Stimulated activated CD4-positive, alpha-beta T cell treated with anti-CD3 and anti-CD28 coated beads, Interleukin-15, amount 100 ng/mL, for 24 hours (primary cell): ENCODE results near the gene SMARCA2.

Experiments
- DNase-seq: peaks from one replicate; pipeline ENCODE4 v3.0.0-alpha.2; 2020

Gene SMARCA2

DNA sequence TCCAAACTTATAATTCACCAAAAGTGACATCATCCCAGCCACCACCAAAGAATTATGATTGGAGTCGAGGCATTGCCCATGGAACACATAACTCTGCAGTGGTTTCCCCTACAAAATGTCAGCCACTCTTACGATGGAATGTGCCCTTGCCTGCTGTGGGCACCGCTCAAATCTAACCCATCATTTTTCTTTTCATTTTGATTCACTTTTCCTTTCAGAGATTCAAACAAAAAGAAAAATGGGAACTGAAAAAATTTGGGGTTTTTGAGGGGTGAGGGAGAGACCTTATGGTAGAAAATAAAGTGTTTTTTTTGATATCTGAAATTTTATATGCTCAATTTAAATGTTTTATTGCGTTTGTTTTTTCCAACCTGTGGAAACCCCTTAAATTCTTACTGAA lies 28.1 kb downstream of the SMARCA2 start:
- no peak for DNase-seq

DNA sequence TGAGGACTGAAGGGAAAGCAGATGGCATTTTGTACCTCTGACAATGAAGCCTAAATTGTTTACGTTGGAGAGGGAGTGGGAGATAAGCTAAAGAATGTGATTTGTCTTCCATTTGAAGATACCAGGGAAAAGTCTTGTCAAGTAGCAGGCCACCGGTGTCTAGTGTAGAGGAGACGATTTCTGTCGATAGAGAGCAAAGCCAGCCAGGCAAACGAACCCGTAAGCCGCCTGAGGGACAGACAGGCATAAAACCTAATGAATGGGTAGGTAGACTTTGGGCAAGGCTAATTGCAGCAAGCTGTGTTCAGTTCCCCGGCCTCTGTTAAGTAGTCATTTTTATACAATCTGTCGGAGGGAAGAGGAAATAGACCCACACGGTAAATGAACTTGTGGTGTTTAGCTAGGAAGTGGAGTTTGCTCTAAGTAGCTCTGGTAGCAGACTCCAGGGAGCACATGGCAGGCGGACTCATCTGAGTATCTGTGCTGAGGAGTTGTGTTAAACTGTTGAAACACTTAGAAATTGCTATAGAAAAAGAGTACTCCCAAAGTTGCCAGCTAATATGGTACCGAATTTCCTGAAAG lies 28.8 kb downstream of the SMARCA2 start:
- no peak for DNase-seq

GRCh38 chr9:2047144-2047671 lies 32.1 kb downstream of the SMARCA2 start:
- DNase-seq, result no peak

- no peak for DNase-seq
Measured at GRCh38 chr9:2047916-2048315, 32.8 kb downstream of the SMARCA2 start.

GRCh38 chr9:2050236-2050635 lies 35.1 kb downstream of the SMARCA2 start:
- no peak for DNase-seq

DNA sequence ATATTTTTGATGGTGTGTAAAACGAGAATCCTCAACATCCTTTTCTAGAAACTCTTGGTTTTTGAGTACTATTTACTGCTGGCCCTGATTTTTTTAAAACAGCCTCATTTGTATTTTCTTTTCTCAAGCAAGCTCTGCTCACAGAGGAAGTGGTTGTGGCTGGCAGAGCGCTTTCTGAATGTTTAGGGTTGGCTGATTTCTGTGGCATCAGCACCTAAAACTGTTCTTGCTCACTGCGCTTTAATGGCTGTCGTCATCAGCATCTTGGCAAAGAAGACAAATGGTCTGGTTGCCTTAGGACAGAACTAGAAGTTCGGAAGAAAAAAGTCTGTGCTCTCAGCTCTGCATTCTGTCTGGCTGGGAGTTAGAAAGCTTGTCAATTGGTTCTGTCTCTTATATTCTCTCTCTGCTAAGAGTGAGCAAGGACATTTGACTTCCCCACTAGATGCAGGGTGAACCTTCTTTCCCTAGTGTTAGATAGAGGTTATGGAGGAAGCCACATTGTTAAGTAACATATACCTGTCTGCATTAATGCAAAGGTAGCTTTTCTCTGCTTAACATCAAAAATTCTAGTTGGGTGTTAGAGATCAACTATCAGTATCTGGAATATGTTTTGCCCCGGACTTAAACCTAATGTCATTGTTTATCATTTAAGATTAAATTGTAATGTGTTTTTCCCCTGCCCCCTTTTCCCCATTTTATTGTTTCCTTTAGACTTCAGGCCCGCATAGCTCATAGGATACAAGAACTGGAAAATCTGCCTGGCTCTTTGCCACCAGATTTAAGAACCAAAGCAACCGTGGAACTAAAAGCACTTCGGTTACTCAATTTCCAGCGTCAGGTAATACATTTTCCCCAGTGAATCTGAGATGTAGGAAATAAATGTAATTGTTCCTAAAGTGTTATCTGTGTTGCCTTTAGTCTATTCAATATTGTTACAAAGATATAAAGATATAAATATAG lies 39.0 kb downstream of the SMARCA2 start:
- peak; percentile 74 for DNase-seq

- peak; percentile 25 for DNase-seq
Measured at GRCh38 chr9:2055203-2055658, 40.1 kb downstream of the SMARCA2 start.

DNA sequence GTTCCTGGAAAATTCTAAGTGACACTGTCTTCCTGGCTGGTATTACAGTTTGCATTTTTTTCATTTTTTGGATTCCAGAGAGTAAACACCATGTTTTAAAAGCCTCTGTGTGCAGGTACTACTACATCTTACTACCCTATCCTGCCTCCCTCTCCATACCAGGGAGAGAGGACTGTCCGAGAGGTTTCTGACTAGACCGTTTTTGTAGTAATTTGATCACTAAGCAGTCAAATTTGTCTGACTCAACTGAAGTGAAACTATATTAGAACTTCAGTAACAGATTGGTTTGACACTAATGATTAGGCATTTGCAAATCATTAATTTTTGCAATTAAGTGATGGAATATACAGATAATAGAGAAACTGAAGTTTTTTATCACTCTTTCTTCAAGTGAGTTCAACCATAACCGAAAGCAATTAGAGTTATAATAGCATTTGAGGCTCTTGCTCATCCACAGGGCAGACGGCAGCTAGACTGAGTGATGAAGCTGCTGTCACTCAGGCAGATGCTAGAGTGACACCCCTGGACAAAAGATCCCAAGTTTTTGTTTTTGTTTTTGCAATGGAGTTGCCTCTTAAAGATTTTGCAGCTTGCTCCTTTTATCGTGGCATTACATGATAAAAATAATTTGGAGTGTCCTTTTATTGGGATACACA lies 44.3 kb downstream of the SMARCA2 start:
- DNase-seq, result no peak

DNA sequence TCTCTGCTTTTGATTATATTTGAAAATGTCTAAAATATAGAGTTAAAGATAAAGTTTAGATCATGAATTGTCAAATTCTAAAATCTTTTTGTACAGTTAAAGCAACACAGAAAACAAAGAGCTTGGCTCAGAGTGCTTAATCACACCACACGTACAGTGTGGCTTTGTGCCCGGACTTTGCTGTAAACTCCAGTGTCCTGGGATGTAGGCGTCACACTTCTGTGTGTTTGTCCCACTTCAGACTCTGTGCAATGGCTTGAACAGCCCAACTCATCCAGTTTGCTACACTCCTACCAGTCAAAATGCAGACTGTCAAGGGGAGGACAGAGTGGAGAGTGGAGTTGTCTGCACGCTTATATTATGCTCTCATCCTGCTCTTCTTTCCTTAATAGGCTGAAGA lies 45.3 kb downstream of the SMARCA2 start:
- no peak for DNase-seq

DNA sequence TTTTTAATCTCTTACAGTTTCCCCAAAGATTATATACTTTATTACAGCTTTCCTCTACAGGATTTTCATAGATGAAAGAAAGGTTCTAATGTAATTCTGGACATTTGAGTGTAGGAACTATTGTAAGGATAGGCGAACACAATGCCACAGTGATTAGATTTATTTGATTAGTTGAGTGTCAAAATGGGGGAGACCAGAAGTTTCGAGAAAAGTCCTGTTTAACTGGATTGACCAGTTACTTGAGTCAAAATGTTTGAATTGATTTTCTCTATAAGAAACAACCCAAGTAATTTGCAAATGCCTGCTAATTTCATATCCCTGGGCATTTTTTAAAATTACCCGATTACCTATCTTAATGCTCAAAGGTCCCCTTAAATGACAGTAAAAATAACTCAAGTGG lies 50.6 kb downstream of the SMARCA2 start:
- DNase-seq, result no peak

DNA sequence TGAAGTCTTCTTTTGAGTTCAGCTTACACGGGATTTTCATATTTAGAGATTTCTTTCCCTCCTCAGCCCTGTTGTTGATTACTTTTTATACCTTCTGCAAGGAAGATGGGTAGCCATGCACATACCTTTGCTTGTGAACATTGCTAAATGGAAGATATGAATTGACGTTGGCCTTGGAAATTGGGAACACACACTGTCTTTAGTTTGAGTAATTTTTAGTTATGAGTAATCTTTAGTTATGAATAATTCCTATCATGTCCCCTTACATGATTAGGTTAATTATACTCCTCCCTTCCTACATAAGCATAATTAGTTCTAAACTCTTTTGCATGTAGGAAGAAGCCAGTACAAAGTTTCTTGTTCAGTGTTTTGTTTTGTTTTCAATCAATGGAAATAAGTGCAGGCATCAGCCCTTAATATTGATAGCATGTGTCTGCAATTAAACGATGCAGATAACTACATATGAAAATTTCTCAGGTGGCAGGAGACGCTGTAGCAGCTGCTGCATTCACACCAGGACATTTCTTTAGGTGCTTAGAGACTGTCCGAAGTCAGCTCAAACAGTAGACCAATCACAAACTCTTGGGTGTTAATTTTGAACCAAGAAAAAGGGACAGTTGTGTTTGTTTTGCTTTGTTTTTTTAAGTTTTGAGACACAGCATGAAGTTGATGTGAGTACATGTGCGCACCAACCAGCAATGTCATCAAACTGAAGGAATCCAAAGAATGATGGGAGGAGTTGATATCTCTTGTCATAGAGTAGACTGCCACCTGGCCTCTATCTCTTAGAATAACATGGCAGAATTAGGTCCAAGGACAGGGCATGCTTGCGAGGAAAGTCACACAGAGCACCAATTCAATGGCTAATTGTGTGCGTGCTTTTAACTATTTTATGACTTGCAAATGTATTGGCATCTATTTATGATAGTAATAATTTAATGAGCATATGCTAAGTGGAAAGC lies 51.4 kb downstream of the SMARCA2 start:
- DNase-seq, result no peak

GRCh38 chr9:2072752-2073405 lies 57.7 kb downstream of the SMARCA2 start:
- DNase-seq, result no peak

- DNase-seq, result no peak
Measured at GRCh38 chr9:2082772-2083171, 67.6 kb downstream of the SMARCA2 start.

DNA sequence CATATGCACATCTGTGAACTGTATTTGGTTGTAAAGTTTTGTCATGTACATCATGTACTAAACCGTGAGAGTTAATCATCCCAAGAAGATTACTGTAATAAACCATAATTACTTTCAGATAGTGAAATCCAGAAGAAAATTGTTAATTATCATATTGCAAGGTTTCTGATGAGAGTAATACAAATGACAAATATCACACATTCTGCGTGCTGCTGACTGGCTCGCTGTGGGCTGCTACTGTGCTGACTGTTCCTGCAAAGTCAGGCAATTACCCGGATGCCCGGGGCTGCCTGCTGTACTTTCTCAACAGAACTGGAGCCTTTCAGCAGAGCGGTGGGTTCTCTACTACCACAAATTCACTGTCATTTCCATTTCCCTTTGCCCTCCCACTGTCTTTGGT lies 68.3 kb downstream of the SMARCA2 start:
- no peak for DNase-seq

GRCh38 chr9:2085716-2086115 lies 70.6 kb downstream of the SMARCA2 start:
- DNase-seq, result no peak

- DNase-seq, result no peak
Measured at GRCh38 chr9:2086116-2086515, 71.0 kb downstream of the SMARCA2 start.

GRCh38 chr9:2086971-2087370 lies 71.8 kb downstream of the SMARCA2 start:
- no peak for DNase-seq

DNA sequence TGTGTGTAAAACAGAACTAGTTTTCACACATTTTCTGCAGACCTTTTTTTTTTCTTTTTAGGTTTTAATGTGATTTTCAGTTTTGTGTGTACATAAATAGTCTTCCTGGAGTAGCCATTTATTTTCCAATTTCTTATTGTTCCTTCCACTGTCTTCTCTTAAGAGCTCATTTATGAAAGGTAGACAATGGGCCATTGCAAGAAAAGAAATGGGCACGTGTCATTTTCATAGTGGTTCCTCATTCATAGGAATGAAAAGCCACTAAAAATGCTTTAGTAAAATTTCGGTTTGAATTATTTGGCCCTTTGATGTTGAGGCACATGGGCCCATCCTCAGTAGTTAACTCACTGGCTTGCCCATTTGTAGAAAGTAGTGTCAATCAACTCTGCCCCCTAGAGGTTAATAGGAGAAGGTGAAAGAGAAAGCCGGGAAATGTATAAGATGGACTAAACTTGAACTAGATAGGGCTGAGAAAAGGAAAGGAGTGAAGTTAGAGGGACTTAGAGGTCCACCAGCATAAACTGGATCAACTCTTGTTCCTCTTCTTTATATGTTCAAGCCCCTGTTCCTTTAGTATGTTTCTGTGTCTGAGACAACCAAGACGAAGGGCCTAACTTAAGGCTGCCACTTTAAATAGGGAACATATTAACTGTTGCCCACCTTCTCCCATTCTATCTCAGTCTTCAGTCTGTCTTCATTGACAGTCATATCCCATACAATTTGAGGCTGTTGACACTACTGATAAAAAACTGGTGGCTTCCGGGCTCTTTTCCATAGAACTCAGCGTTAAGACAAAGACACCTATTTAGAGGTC lies 72.6 kb downstream of the SMARCA2 start:
- peak; percentile 21 for DNase-seq

- no peak for DNase-seq
Measured at GRCh38 chr9:2093920-2094597, 78.9 kb downstream of the SMARCA2 start.

DNA sequence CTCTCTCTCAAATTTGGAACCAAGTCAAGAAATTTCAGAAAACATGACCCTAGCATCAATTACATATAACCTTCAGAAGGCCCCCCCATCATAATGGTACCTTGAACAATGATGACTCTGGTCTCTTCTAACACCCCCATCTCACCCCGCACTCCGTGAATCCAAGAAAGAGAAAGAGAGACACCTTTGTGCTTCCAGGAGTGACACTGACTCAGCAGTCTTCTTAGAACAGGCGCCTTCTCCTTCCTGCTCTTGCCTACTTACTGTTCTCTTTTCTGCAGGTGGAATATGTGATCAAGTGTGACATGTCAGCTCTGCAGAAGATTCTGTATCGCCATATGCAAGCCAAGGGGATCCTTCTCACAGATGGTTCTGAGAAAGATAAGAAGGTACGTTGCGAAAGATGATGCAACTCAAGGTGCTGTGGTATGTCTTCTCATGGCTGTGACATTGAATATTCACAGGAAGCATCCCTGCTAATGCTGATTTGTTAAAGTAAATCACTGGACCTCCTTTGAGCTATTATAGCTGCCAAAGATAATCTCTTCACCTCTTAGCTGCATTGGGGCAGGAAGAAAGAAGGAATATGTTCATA lies 81.3 kb downstream of the SMARCA2 start:
- DNase-seq, result no peak
